ENCODE data around the gene DCC.

The DCC gene

DNA sequence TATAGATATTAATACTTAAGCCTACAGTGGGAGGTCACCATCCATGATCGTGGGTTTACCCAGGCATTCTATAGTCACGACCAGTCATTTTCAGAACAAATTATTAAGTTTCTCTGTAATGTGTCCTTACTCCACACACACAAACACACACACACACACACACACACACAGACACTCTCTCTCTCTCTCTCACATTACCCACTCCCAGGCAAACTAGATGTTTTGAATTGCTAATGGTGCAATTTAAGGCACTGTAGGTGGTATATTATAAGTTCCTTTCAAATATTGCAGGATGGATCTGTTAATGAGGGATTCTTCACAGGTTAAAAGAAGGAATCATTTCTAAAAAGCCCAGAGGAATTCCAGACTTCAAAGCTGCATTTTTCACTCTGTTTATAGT, 1226.6 kb downstream of the DCC start:
- Histone ChIP-seq H3K4me2 (ENCODE audit: low read depth, low read length, poor library complexity, severe bottlenecking) (no peak overlapping the region), H3K36me3 (ENCODE audit: insufficient read depth, low read length) (no peaks in the 10 kb centered on the region), H3K79me2 (ENCODE audit: insufficient read depth, low read length) (no peaks in the 10 kb centered on the region), H2AFZ (ENCODE audit: low read length) (no peak overlapping the region), H3F3A (ENCODE audit: low read depth) (no peaks in the 10 kb centered on the region), H4K20me1 (ENCODE audit: insufficient read depth, low read length, poor library complexity, severe bottlenecking) (no peaks in the 10 kb centered on the region), H3K4me1 (ENCODE audit: insufficient read depth, low read length, poor library complexity, severe bottlenecking) (no peaks in the 10 kb centered on the region), H3K9me3 (ENCODE audit: insufficient read depth, low read depth, low read length) (no peaks in the 10 kb centered on the region), H3K9ac (ENCODE audit: low read depth, low read length, poor library complexity, severe bottlenecking) (no peak overlapping the region), H3K4me3 (ENCODE audit: low read length, poor library complexity, severe bottlenecking) (no peak overlapping the region), H3K9me2 (replicated peaks; ENCODE audit: low read depth, low read length) (no peaks in the 10 kb centered on the region), H3K27me3 (ENCODE audit: insufficient read depth, low read length, poor library complexity, severe bottlenecking) (no peaks in the 10 kb centered on the region)
- TF ChIP-seq, protein P1, sequence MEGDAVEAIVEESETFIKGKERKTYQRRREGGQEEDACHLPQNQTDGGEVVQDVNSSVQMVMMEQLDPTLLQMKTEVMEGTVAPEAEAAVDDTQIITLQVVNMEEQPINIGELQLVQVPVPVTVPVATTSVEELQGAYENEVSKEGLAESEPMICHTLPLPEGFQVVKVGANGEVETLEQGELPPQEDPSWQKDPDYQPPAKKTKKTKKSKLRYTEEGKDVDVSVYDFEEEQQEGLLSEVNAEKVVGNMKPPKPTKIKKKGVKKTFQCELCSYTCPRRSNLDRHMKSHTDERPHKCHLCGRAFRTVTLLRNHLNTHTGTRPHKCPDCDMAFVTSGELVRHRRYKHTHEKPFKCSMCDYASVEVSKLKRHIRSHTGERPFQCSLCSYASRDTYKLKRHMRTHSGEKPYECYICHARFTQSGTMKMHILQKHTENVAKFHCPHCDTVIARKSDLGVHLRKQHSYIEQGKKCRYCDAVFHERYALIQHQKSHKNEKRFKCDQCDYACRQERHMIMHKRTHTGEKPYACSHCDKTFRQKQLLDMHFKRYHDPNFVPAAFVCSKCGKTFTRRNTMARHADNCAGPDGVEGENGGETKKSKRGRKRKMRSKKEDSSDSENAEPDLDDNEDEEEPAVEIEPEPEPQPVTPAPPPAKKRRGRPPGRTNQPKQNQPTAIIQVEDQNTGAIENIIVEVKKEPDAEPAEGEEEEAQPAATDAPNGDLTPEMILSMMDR (conservative IDR thresholded peaks at IDR 0.05; ENCODE audit: low read length) = no peak
- no peak for TF ChIP-seq EZH2phosphoT487 (IDR thresholded peaks at IDR 0.05; ENCODE audit: borderline replicate concordance)

DNA sequence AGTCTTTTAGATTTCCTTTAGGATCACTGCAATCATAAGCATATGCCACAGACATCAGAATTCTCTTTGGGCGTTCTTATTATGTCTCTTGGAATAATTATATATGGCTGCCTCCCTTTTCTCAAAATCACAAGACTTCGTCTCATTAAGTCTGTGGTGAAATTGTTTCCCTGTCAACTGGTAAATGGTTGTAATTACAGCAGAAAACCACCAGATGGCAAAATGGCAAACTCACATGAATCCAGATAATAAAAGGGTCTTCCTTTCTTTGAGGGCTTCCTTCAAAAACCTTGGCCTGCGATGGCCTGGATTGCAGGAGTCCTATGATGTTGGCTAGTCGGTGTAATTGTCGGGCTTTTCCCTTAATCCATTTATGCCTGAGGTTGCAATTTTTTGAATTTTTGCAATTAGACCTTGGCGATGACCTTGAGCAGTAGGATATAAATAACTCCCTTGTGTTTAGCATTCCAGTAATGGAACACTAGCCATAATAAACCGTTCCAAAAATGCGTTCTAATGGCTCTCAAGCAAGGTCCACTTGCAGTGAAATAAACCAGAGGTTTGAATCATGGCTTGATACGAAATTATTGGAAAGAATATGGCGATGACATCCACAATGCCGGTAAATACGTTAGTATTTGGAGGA, 1228.1 kb downstream of the DCC start:
- no peak overlapping the region for H3K4me2 ChIP-seq (ENCODE audit: low read depth, low read length, poor library complexity, severe bottlenecking)
- no peaks in the 10 kb centered on the region for H3K9me2 ChIP-seq (replicated peaks; ENCODE audit: low read depth, low read length)
- H3K27me3 ChIP-seq (ENCODE audit: insufficient read depth, low read length, poor library complexity, severe bottlenecking) = no peaks in the 10 kb centered on the region
- TF ChIP-seq EZH2phosphoT487 (IDR thresholded peaks at IDR 0.05; ENCODE audit: borderline replicate concordance) = no peak
- TF ChIP-seq, protein P1 (conservative IDR thresholded peaks at IDR 0.05; ENCODE audit: low read length) = peak; percentile 71
- H3K4me1 ChIP-seq (ENCODE audit: insufficient read depth, low read length, poor library complexity, severe bottlenecking) = no peaks in the 10 kb centered on the region
- no peaks in the 10 kb centered on the region for H3K79me2 ChIP-seq (ENCODE audit: insufficient read depth, low read length)
- no peak overlapping the region for H3K4me3 ChIP-seq (ENCODE audit: low read length, poor library complexity, severe bottlenecking)
- no peak overlapping the region for H2AFZ ChIP-seq (ENCODE audit: low read length)
- H3K36me3 ChIP-seq (ENCODE audit: insufficient read depth, low read length) = no peaks in the 10 kb centered on the region
- H3F3A ChIP-seq (ENCODE audit: low read depth) = no peaks in the 10 kb centered on the region
- no peaks in the 10 kb centered on the region for H3K9me3 ChIP-seq (ENCODE audit: insufficient read depth, low read depth, low read length)
- no peaks in the 10 kb centered on the region for H4K20me1 ChIP-seq (ENCODE audit: insufficient read depth, low read length, poor library complexity, severe bottlenecking)
- no peak overlapping the region for H3K9ac ChIP-seq (ENCODE audit: low read depth, low read length, poor library complexity, severe bottlenecking)

Measured in Loucy (cell line).